CD4-positive, alpha-beta T cell (primary cell): Measurements from ENCODE around the gene YAP1. TPM values are rescaled to one million over a fixed set of nuclear protein-coding genes. Genes with fewer than 3 reads are reported as not detected.

Experiments
- ATAC-seq: fragments of 200-7000 bp; cut with Tn5 transposase; one replicate; pipeline ENCODE4 v1.10.0; 2022; ENCODE audit warnings: mild to moderate bottlenecking; ENCODE audit not compliant: poor library complexity
- CTCF ChIA-PET: fragments of 350-600 bp; sonication (Branson Sonifier 250); formaldehyde crosslinking; loops from one replicate; lab custom pipeline; 2021; ENCODE audit warnings: antibody characterized with exemption, inconsistent platforms; lab: Charles Lee
- POLR2A ChIA-PET: fragments of 350-600 bp; sonication (Branson Sonifier 250); formaldehyde crosslinking; loops from one replicate; lab custom pipeline; 2021; ENCODE audit warnings: antibody characterized with exemption, inconsistent platforms; lab: Charles Lee
- DNase-seq, 14 experiments: peaks; one replicate each; pipeline ENCODE4 v3.0.0-alpha.2; 2013 to 2020; ENCODE audit warnings: mixed read lengths in 2 of 14
- H3K27ac ChIP-seq, 2 donors: one replicate each; pipeline versions ENCODE4 v1.5.1 to v1.7.0; 2013; ENCODE audit warnings: low read length in 2 of 2, low read depth in 1 of 2, mild to moderate bottlenecking in 1 of 2
- H3K27me3 ChIP-seq, 2 experiments: 1 replicate in 1 of 2; 2 replicates in 1 of 2; pipeline versions ENCODE4 v1.6.1 to v1.7.0; 2013; ENCODE audit warnings: low read length in 2 of 2, control low read depth in 1 of 2, mild to moderate bottlenecking in 1 of 2, moderate library complexity in 1 of 2; ENCODE audit not compliant: insufficient read depth in 2 of 2, control insufficient read depth in 1 of 2
- H3K36me3 ChIP-seq: one replicate; pipeline ENCODE4 v1.6.1; 2013; ENCODE audit warnings: low read length, control low read depth; ENCODE audit not compliant: insufficient read depth
- H3K4me1 ChIP-seq: one replicate; pipeline ENCODE4 v1.6.1; 2013; ENCODE audit warnings: low read length, control low read depth; ENCODE audit not compliant: insufficient read depth
- H3K4me3 ChIP-seq: one replicate; pipeline ENCODE4 v1.5.1; 2013; ENCODE audit warnings: mild to moderate bottlenecking, low read length, moderate library complexity
- H3K9me3 ChIP-seq, 2 experiments: 1 replicate in 1 of 2; 2 replicates in 1 of 2; pipeline versions ENCODE4 v1.6.1 to v1.7.0; 2013; ENCODE audit warnings: low read length in 2 of 2, mild to moderate bottlenecking in 2 of 2, control low read depth in 1 of 2, moderate library complexity in 1 of 2; ENCODE audit not compliant: control insufficient read depth in 1 of 2, insufficient read depth in 1 of 2
- H3K27ac Mint-ChIP-seq: one replicate; pipeline ENCODE4 v1.8.0; 2020; ENCODE audit warnings: mixed read lengths
- H3K27me3 Mint-ChIP-seq: one replicate; pipeline ENCODE4 v1.8.0; 2021; ENCODE audit warnings: mixed read lengths
- H3K36me3 Mint-ChIP-seq: one replicate; pipeline ENCODE4 v1.8.0; 2021; ENCODE audit warnings: low read depth, mixed read lengths
- H3K4me1 Mint-ChIP-seq: one replicate; pipeline ENCODE4 v1.8.0; 2021; ENCODE audit warnings: low read depth, mixed read lengths
- H3K4me3 Mint-ChIP-seq: one replicate; pipeline ENCODE4 v1.8.0; 2020; ENCODE audit warnings: mild to moderate bottlenecking, mixed read lengths
- H3K9me3 Mint-ChIP-seq: one replicate; pipeline ENCODE4 v1.8.0; 2020; ENCODE audit warnings: mixed read lengths
- intact Hi-C, 2 experiments: fragments of 100-400 bp; cut with DNase I in 1 of 2; cut with micrococcal nuclease in 1 of 2; formaldehyde crosslinking; loops; one replicate each; pipeline versions ENCODE4 v1.15.1 to v1.9.0; 2023 to 2025; cut with DNase I, micrococcal nuclease
- total RNA-seq, 174 experiments: library from RNA in 2 of 174; stranded (reverse) in 2 of 174; gene quantifications; one replicate each; pipeline ENCODE4 v1.2.3 and lab custom pipeline; 2021 to 2026
- TF ChIP-seq, protein P1 (sequence below): fragments of 200-600 bp; IDR thresholded peaks from one replicate; pipeline ENCODE4 v1.8.0; 2022; ENCODE audit warnings: antibody characterized with exemption, mild to moderate bottlenecking

The YAP1 gene
- total RNA-seq, 2 experiments from 2014 or later = 0.06 TPM; not detected in 1

GRCh38 chr11:102191832-102192231 is 81.6 kb downstream of the YAP1 start:
- Mint-ChIP-seq H3K27ac (no peak overlapping the region), H3K36me3 (no peaks in the 10 kb centered on the region), H3K4me1 (no peaks in the 10 kb centered on the region), H3K4me3 (no peak overlapping the region), H3K9me3 (no peaks in the 10 kb centered on the region), H3K27me3 (peaks cover 39% of the 10 kb centered on the region)
- Histone ChIP-seq H3K9me3 (no peaks in the 10 kb centered on the region), H3K27me3 (peaks cover 0 to 6% of the 10 kb centered on the region in 2 experiments), H3K36me3 (no peaks in the 10 kb centered on the region), H3K4me1 (no peaks in the 10 kb centered on the region), H3K27ac (no peak overlapping the region), H3K4me3 (no peak overlapping the region)
- DNase-seq (no peak), ATAC-seq (no peak)
- POLR2A ChIA-PET = no interaction called here
- TF ChIP-seq, protein P1, sequence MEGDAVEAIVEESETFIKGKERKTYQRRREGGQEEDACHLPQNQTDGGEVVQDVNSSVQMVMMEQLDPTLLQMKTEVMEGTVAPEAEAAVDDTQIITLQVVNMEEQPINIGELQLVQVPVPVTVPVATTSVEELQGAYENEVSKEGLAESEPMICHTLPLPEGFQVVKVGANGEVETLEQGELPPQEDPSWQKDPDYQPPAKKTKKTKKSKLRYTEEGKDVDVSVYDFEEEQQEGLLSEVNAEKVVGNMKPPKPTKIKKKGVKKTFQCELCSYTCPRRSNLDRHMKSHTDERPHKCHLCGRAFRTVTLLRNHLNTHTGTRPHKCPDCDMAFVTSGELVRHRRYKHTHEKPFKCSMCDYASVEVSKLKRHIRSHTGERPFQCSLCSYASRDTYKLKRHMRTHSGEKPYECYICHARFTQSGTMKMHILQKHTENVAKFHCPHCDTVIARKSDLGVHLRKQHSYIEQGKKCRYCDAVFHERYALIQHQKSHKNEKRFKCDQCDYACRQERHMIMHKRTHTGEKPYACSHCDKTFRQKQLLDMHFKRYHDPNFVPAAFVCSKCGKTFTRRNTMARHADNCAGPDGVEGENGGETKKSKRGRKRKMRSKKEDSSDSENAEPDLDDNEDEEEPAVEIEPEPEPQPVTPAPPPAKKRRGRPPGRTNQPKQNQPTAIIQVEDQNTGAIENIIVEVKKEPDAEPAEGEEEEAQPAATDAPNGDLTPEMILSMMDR = no peak
- CTCF ChIA-PET = no interaction called here
- intact Hi-C loops = no loop called here

DNA sequence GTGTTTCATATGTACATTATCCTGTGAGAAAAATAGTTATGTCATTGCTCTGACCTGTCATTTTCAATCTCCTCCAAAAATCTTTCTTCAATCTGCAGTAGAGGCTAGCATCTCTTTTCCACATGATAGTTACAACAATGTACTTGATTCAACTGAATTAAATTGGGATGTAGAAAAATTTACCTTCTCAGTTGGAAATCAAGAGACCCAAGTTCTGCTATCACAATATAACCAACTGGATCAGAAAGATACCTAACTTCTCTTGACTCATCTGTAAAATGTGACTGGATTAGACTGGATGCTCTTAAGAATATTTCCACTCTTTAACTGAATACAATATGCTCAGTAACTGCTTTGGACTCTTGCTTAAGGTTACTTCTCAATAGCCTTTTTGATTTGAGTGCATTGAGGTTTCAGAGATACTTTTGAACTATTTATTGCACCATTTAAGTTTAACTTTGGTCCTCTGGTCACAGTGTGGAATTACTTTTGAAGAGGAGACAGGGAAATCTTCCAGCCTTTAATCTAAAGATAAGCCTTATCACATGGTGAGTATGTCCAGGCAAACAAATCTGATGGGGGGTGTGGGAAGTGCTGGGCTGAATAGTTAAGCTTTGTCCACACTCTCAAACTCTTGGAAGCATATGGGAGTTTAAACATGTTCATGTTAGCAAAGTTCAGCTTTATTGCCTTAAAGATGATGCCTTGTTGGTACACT is 82.3 kb downstream of the YAP1 start:
- ChIA-PET POLR2A (no interaction called here), CTCF (no interaction called here)
- no peaks in the 10 kb centered on the region for H3K9me3 Mint-ChIP-seq
- H3K27ac ChIP-seq = no peak overlapping the region
- no peaks in the 10 kb centered on the region for H3K36me3 Mint-ChIP-seq
- no peaks in the 10 kb centered on the region for H3K36me3 ChIP-seq
- no peaks in the 10 kb centered on the region for H3K4me1 Mint-ChIP-seq
- no peak overlapping the region for H3K4me3 Mint-ChIP-seq
- TF ChIP-seq, protein P1 = no peak
- H3K9me3 ChIP-seq = no peaks in the 10 kb centered on the region
- H3K27me3 ChIP-seq = peaks cover 0 to 4% of the 10 kb centered on the region in 2 experiments
- no peaks in the 10 kb centered on the region for H3K4me1 ChIP-seq
- DNase-seq (no peak), ATAC-seq (no peak)
- intact Hi-C loops = no loop called here
- peaks cover 44% of the 10 kb centered on the region for H3K27me3 Mint-ChIP-seq
- no peak overlapping the region for H3K27ac Mint-ChIP-seq
- H3K4me3 ChIP-seq = no peak overlapping the region

DNA sequence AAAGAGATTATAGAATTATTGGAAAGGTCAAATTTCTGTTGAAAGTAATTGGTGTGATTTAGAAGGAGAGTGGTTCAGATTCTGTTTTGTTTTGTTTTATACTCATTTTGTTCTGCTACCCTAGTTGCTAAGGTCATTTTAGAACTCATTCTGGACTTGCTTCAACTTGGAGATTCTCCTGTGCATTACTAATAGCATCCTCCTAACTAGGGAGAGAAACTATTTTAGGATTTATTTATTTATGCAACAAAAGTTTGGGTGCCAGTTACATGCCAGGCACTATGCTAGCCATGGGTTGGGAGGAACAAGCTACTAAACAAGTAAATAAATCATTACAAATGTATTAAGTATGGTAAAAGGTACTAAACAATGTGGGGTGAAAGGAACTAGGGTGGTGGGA is 84.0 kb downstream of the YAP1 start:
- Histone ChIP-seq H3K36me3 (no peaks in the 10 kb centered on the region), H3K4me1 (no peaks in the 10 kb centered on the region), H3K4me3 (no peak overlapping the region), H3K27me3 (peaks cover 0 to 3% of the 10 kb centered on the region in 2 experiments), H3K9me3 (no peaks in the 10 kb centered on the region), H3K27ac (no peak overlapping the region)
- ChIA-PET CTCF (no interaction called here), POLR2A (no interaction called here)
- Mint-ChIP-seq H3K4me3 (no peak overlapping the region), H3K4me1 (no peaks in the 10 kb centered on the region), H3K36me3 (no peaks in the 10 kb centered on the region), H3K27me3 (peaks cover 61% of the 10 kb centered on the region), H3K27ac (no peak overlapping the region), H3K9me3 (no peaks in the 10 kb centered on the region)
- intact Hi-C loops = no loop called here
- ATAC-seq (no peak), DNase-seq (no peak)
- TF ChIP-seq, protein P1 = no peak
